ENCODE measurements around the gene MTNR1A. TPM values are rescaled to one million over a fixed set of nuclear protein-coding genes. Genes with fewer than 3 reads are reported as not detected.

Gene MTNR1A
- total RNA-seq (not detected), total RNA-seq (0 to 0.09 (median 0) reads per million in 29 experiments)
- total RNA-seq (2013): not detected

DNA sequence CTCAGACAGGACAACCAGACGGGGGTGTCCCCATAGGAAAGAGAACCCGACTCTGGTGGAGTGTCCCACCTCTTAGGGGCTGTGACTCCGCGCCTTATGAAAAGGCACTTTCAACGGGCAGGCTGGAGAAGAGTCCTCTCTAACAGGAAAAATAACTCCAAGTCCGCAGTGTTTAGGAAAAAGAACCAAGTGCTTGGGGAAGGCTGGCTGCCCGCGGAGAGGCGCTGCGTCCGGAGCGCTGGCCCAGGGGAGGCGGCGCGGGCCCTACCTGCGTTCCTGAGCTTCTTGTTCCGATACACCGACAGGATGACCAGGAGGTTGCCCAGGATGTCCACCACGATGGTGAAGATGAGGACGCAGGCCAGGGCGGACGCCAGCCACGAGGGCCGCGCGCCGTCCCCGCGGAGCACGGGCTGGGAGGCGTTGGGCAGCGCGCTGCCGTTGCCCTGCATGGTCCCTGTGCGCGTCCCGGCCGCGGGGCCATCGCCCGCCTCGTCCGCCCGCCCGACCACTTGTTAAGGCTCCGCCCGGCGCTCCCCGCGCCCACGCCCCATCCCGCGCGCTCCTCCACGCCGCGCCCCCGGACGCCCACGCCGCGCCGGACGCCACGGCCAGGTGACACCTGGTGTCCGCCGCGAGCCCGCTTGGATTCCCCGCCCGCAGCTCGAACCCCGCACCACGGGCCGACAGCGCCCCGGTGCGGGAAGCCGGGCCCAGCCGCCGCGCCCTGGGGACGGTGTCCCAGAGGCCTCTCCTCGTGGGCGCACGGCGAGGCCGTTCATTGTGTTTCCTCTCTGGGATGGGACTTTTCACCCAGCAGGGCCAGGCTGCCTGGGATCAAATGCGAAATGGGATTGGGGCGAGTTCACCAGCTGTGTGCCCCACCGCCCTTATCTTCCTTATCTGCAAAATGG, at the start of gene MTNR1A:
TSS of gene MTNR1A (minus strand) at position 654 of the 914 bp plus-strand sequence. CDS start at position 452, 202 bp downstream.
- no peaks in the 10 kb centered on the region for H3K9me3 ChIP-seq
- H3K27me3 Mint-ChIP-seq: peaks cover 24 to 26% of the 10 kb centered on the region in 2 donors
- H3K27me3 ChIP-seq (replicated peaks in 1 of 2; ENCODE audit: control insufficient read depth in 2 of 2, extremely low read depth in 1 of 2, insufficient read depth in 2 of 2, low read length in 1 of 2): peaks cover 7 to 16% of the 10 kb centered on the region in 2 experiments
- 13% methylated on average over 81 of the region's 91 CpGs for WGBS (ENCODE audit: insufficient coverage)
- no peak within 1 kb of the TSS for H3K4me3 ChIP-seq (ENCODE audit: control insufficient read depth in 1 of 2, extremely low read depth in 1 of 2, low read length in 1 of 2)
- no peak within 1 kb of the TSS for H3K27ac Mint-ChIP-seq
- no peaks in the 10 kb centered on the region for H3K4me1 ChIP-seq (ENCODE audit: control insufficient read depth in 1 of 2, extremely low read depth in 1 of 2, insufficient read depth in 2 of 2, low read length in 2 of 2)
- no peak within 1 kb of the TSS for H3K4me3 Mint-ChIP-seq
- no peak for ATAC-seq (replicated peaks in 1 of 4)
- no peaks in the 10 kb centered on the region for H3K36me3 Mint-ChIP-seq
- ChIA-PET CTCF (no interaction called here), POLR2A (no interaction called here)
- no peaks in the 10 kb centered on the region for H3K36me3 ChIP-seq (ENCODE audit: control insufficient read depth in 2 of 2, extremely low read depth in 1 of 2, insufficient read depth in 1 of 2, low read length in 1 of 2)
- no peak for DNase-seq
- peaks cover 0 to 4% (median 0%) of the 10 kb centered on the region in 3 donors for H3K9me3 Mint-ChIP-seq
- no peak within 1 kb of the TSS for H3K27ac ChIP-seq (ENCODE audit: low read length)
- H3K4me1 Mint-ChIP-seq: no peaks in the 10 kb centered on the region

DNA sequence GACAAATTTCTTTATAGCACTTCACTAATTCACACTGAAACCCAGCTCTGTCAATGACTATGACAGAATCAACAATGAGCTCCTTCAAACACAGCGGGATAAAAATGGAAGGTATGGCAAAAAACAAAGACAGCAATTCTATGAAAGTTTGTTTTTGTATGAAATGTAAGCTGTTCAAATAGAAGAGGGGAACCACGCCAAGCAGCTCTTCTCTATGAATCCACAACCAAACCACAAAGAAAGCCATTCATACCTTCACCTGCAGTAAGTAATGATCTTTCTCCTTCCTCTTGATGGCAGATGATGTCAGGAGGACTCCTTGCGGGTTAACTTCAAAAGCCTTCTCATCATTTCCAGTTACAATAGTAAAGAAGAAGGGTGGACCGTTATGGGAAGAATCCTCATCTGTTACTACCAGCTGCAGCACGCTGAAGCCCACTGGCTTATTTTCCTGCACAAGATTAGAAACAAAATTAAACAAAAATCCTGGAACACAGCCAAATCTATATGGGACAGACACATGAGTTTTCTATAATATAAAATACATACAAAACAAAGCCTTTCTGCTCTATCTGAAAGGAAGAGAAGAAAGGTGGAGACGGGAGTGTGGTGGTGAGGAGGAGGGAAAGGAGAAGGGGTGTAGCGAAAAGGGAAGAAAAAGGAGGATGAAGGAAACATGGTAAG, 48.9 kb upstream of the MTNR1A start:
- no peak for DNase-seq
- Mint-ChIP-seq H3K27ac (no peak overlapping the region), H3K4me3 (no peak overlapping the region), H3K36me3 (no peaks in the 10 kb centered on the region), H3K9me3 (peaks cover 0 to 15% (median 9%) of the 10 kb centered on the region in 3 donors), H3K27me3 (no peaks in the 10 kb centered on the region), H3K4me1 (no peaks in the 10 kb centered on the region)
- POLR2A ChIA-PET: no interaction called here
- Histone ChIP-seq H3K36me3 (ENCODE audit: control insufficient read depth in 2 of 2, extremely low read depth in 1 of 2, insufficient read depth in 1 of 2, low read length in 1 of 2) (no peaks in the 10 kb centered on the region), H3K9me3 (no peaks in the 10 kb centered on the region), H3K27ac (ENCODE audit: low read length) (no peak overlapping the region), H3K4me3 (ENCODE audit: control insufficient read depth in 1 of 2, extremely low read depth in 1 of 2, low read length in 1 of 2) (no peak overlapping the region), H3K27me3 (replicated peaks in 1 of 2; ENCODE audit: control insufficient read depth in 2 of 2, extremely low read depth in 1 of 2, insufficient read depth in 2 of 2, low read length in 1 of 2) (no peaks in the 10 kb centered on the region), H3K4me1 (ENCODE audit: control insufficient read depth in 1 of 2, extremely low read depth in 1 of 2, insufficient read depth in 2 of 2, low read length in 2 of 2) (no peaks in the 10 kb centered on the region)
- CTCF ChIA-PET: no interaction called here
- ATAC-seq (replicated peaks in 1 of 4): no peak
- 80% methylated on average over 2 of the region's 7 CpGs for WGBS (ENCODE audit: insufficient coverage)

DNA sequence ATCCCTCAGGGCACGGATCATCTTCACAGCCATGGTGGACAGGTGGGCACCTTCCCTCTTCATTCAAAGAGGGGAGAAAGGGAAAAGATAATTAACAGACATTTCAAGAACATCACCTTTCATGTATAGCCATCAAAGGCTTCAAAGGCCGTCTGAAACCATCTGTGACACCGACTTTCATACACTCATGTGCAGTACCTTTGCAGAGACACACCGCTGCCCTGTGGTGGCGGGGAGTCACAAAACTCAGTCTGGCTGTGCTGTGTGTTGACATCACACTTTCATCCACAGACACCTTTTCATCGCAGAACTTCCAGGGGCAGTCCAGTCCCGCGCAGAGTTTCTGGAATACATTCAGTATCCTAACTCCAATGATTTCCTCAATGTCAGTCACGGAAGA, 47.6 kb upstream of the MTNR1A start:
- no peak overlapping the region for H3K27ac Mint-ChIP-seq
- H3K9me3 Mint-ChIP-seq: peaks cover 0 to 9% (median 8%) of the 10 kb centered on the region in 3 donors
- Histone ChIP-seq H3K27me3 (replicated peaks in 1 of 2; ENCODE audit: control insufficient read depth in 2 of 2, extremely low read depth in 1 of 2, insufficient read depth in 2 of 2, low read length in 1 of 2) (no peaks in the 10 kb centered on the region), H3K4me3 (ENCODE audit: control insufficient read depth in 1 of 2, extremely low read depth in 1 of 2, low read length in 1 of 2) (no peak overlapping the region), H3K9me3 (no peaks in the 10 kb centered on the region), H3K4me1 (ENCODE audit: control insufficient read depth in 1 of 2, extremely low read depth in 1 of 2, insufficient read depth in 2 of 2, low read length in 2 of 2) (no peaks in the 10 kb centered on the region), H3K36me3 (ENCODE audit: control insufficient read depth in 2 of 2, extremely low read depth in 1 of 2, insufficient read depth in 1 of 2, low read length in 1 of 2) (no peaks in the 10 kb centered on the region), H3K27ac (ENCODE audit: low read length) (no peak overlapping the region)
- no peaks in the 10 kb centered on the region for H3K27me3 Mint-ChIP-seq
- POLR2A ChIA-PET: no interaction called here
- H3K4me3 Mint-ChIP-seq: no peak overlapping the region
- no peaks in the 10 kb centered on the region for H3K36me3 Mint-ChIP-seq
- DNase-seq: no peak
- 88% methylated on average over 5 of the region's 9 CpGs for WGBS (ENCODE audit: insufficient coverage)
- ATAC-seq (replicated peaks in 1 of 4): no peak
- CTCF ChIA-PET: no interaction called here
- no peaks in the 10 kb centered on the region for H3K4me1 Mint-ChIP-seq

DNA sequence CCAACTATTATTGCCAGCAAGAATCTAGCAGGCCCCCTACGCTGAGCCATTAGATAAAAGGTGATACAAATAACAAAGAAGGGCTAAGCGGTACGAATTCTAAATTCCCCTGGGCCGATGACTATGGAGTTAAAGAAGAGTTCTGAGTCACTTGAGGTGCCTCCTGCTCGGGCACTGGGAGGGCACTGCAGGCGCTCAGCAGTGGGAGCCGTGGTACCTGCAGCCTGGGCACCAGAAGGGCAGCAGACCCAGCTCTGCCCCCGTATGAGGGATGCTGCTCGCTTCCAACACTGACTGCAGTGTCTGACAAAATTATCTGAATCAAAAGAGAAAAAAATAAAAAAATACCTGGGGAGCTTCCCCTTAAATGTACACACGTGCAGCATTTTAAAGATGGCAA, 44.1 kb upstream of the MTNR1A start:
- POLR2A ChIA-PET: no interaction called here
- no peaks in the 10 kb centered on the region for H3K4me1 Mint-ChIP-seq
- no peaks in the 10 kb centered on the region for H3K9me3 ChIP-seq
- no peak for DNase-seq
- peaks cover 0 to 9% (median 0%) of the 10 kb centered on the region in 3 donors for H3K9me3 Mint-ChIP-seq
- no peak overlapping the region for H3K4me3 ChIP-seq (ENCODE audit: control insufficient read depth in 1 of 2, extremely low read depth in 1 of 2, low read length in 1 of 2)
- no peak for ATAC-seq (replicated peaks in 1 of 4)
- no peaks in the 10 kb centered on the region for H3K36me3 Mint-ChIP-seq
- no peaks in the 10 kb centered on the region for H3K4me1 ChIP-seq (ENCODE audit: control insufficient read depth in 1 of 2, extremely low read depth in 1 of 2, insufficient read depth in 2 of 2, low read length in 2 of 2)
- H3K36me3 ChIP-seq (ENCODE audit: control insufficient read depth in 2 of 2, extremely low read depth in 1 of 2, insufficient read depth in 1 of 2, low read length in 1 of 2): no peaks in the 10 kb centered on the region
- H3K27ac Mint-ChIP-seq: no peak overlapping the region
- H3K27me3 Mint-ChIP-seq: peaks cover 0 to 1% of the 10 kb centered on the region in 2 donors
- H3K27ac ChIP-seq (ENCODE audit: low read length): no peak overlapping the region
- 62% methylated on average over 4 of the region's 10 CpGs for WGBS (ENCODE audit: insufficient coverage)
- no peak overlapping the region for H3K4me3 Mint-ChIP-seq
- CTCF ChIA-PET: interaction anchor here in 1 of 2 donors (1.6 kb wide), 1 partner anchor 12 kb away, joined by 4 read pairs; no protein-coding TSS in a partner anchor
- no peaks in the 10 kb centered on the region for H3K27me3 ChIP-seq (replicated peaks in 1 of 2; ENCODE audit: control insufficient read depth in 2 of 2, extremely low read depth in 1 of 2, insufficient read depth in 2 of 2, low read length in 1 of 2)

DNA sequence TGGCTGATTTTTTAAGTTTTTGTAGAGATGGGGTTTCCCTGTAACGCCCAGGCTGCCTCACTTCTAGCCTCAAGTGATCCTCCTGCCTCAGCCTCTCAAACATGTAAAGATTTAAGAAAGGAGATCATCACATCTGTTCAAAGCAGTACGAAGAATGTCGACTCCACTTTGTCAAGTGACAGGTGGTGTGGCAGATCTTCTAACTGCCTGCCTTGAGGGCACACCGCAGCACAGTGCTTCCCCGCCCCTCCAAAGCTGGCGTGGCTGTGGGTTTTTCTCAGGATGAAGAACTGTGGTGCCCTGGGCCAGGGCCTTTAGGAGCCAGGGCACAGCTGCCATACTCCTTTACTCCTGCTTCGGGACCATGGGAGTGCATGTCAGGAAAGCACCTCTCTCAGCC, 43.3 kb upstream of the MTNR1A start:
- H3K27ac Mint-ChIP-seq: no peak overlapping the region
- Histone ChIP-seq H3K9me3 (no peaks in the 10 kb centered on the region), H3K4me1 (ENCODE audit: control insufficient read depth in 1 of 2, extremely low read depth in 1 of 2, insufficient read depth in 2 of 2, low read length in 2 of 2) (no peaks in the 10 kb centered on the region), H3K4me3 (ENCODE audit: control insufficient read depth in 1 of 2, extremely low read depth in 1 of 2, low read length in 1 of 2) (no peak overlapping the region), H3K27me3 (replicated peaks in 1 of 2; ENCODE audit: control insufficient read depth in 2 of 2, extremely low read depth in 1 of 2, insufficient read depth in 2 of 2, low read length in 1 of 2) (no peaks in the 10 kb centered on the region), H3K36me3 (ENCODE audit: control insufficient read depth in 2 of 2, extremely low read depth in 1 of 2, insufficient read depth in 1 of 2, low read length in 1 of 2) (no peaks in the 10 kb centered on the region), H3K27ac (ENCODE audit: low read length) (no peak overlapping the region)
- ATAC-seq (replicated peaks in 1 of 4): no peak
- no peaks in the 10 kb centered on the region for H3K36me3 Mint-ChIP-seq
- H3K4me1 Mint-ChIP-seq: no peaks in the 10 kb centered on the region
- no peak for DNase-seq
- ChIA-PET CTCF (interaction anchor here in 1 of 2 donors (1.6 kb wide), 1 partner anchor 12 kb away, joined by 4 read pairs; no protein-coding TSS in a partner anchor), POLR2A (no interaction called here)
- WGBS (ENCODE audit: insufficient coverage): 86% methylated on average over 5 of the region's 7 CpGs
- peaks cover 0 to 1% of the 10 kb centered on the region in 2 donors for H3K27me3 Mint-ChIP-seq
- peaks cover 0 to under 1% (median 0%) of the 10 kb centered on the region in 3 donors for H3K9me3 Mint-ChIP-seq
- H3K4me3 Mint-ChIP-seq: no peak overlapping the region

DNA sequence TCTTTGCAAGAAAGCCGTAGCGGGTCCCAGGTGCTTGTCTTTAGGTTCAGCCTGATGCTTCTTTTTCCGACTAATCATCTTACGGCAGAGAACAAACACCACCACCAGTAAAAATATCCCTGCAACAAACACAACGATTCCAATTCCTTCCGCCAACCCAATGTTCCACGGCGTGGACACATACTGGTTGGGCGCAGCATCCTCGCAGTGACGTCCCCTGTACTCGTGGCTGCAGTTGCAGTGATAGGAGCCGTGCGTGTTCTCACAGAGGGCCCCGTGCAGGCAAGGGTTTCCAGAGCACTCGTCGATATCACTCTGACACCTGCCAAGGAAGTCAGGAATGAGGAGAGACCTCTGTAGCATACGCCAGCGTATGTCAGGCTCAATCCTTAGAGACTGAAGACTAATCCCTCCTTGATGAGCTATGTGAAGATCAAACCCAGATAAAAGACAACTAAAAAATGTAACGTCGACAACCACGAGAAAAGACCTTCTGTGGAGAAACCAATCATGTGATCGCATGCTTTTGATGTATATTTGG, 41.6 kb upstream of the MTNR1A start:
- Mint-ChIP-seq H3K36me3 (no peaks in the 10 kb centered on the region), H3K4me3 (no peak overlapping the region), H3K27me3 (peaks cover 0 to 1% of the 10 kb centered on the region in 2 donors), H3K4me1 (no peaks in the 10 kb centered on the region), H3K9me3 (no peaks in the 10 kb centered on the region), H3K27ac (no peak overlapping the region)
- 96% methylated on average over 17 of the region's 23 CpGs for WGBS (ENCODE audit: insufficient coverage)
- H3K27ac ChIP-seq (ENCODE audit: low read length): no peak overlapping the region
- H3K36me3 ChIP-seq (ENCODE audit: control insufficient read depth in 2 of 2, extremely low read depth in 1 of 2, insufficient read depth in 1 of 2, low read length in 1 of 2): no peaks in the 10 kb centered on the region
- DNase-seq (no peak), ATAC-seq (replicated peaks in 1 of 4) (no peak)
- ChIA-PET CTCF (no interaction called here), POLR2A (interaction anchor here in 1 of 2 donors (0.5 kb wide), 1 partner anchor 15 kb away, joined by 7 read pairs; no protein-coding TSS in a partner anchor)
- no peaks in the 10 kb centered on the region for H3K9me3 ChIP-seq
- H3K4me1 ChIP-seq (ENCODE audit: control insufficient read depth in 1 of 2, extremely low read depth in 1 of 2, insufficient read depth in 2 of 2, low read length in 2 of 2): no peaks in the 10 kb centered on the region
- H3K4me3 ChIP-seq (ENCODE audit: control insufficient read depth in 1 of 2, extremely low read depth in 1 of 2, low read length in 1 of 2): no peak overlapping the region
- no peaks in the 10 kb centered on the region for H3K27me3 ChIP-seq (replicated peaks in 1 of 2; ENCODE audit: control insufficient read depth in 2 of 2, extremely low read depth in 1 of 2, insufficient read depth in 2 of 2, low read length in 1 of 2)
